ENCODE results near the gene PCMT1.

GRCh38 chr6:149852180-149852579 lies 102.6 kb downstream of the PCMT1 start:
- TF ChIP-seq CTCF (IDR thresholded peaks at IDR 0.05; ENCODE audit: poor library complexity) (no peak), EZH2phosphoT487 (IDR thresholded peaks at IDR 0.05; ENCODE audit: low read depth, severe bottlenecking, unreplicated experiment) (no peak)

All from hepatocyte (in vitro differentiated cells).